Measurements from ENCODE around the gene DOCK2. TPM values are rescaled to one million over a fixed set of nuclear protein-coding genes. Genes with fewer than 3 reads are reported as not detected.

Gene DOCK2
- polyA plus RNA-seq, 3 donors: 57.5 to 178 (median 115) TPM

- Mint-ChIP-seq H3K9me3 (no peaks in the 10 kb centered on the region), H3K27me3 (ENCODE audit: low read depth in 3 of 3) (no peaks in the 10 kb centered on the region), H3K36me3 (peaks cover 70 to 82% of the 10 kb centered on the region in 2 donors), H3K4me3 (no peak overlapping the region), H3K4me1 (peaks cover 5% of the 10 kb centered on the region), H3K27ac (no peak overlapping the region)
- Histone ChIP-seq H4K20me1 (ENCODE audit: insufficient read depth, low read length) (peaks cover 98% of the 10 kb centered on the region), H3K9me3 (replicated peaks in 1 of 2; ENCODE audit: control insufficient read depth in 1 of 2, insufficient read depth in 1 of 2, low read length in 2 of 2) (no peaks in the 10 kb centered on the region), H3K9ac (ENCODE audit: insufficient read depth, low read length, poor library complexity, severe bottlenecking) (no peak overlapping the region), H3K4me3 (replicated peaks in 1 of 3; ENCODE audit: low read depth in 2 of 3, low read length in 3 of 3) (no peak overlapping the region), H3K4me1 (ENCODE audit: control insufficient read depth in 1 of 2, insufficient read depth in 2 of 2, low read length in 2 of 2) (no peaks in the 10 kb centered on the region), H3K4me2 (replicated peaks; ENCODE audit: extremely low read depth, low read length, poor library complexity, severe bottlenecking) (no peak overlapping the region), H3K79me2 (ENCODE audit: insufficient read depth, low read length) (no peaks in the 10 kb centered on the region), H2AFZ (ENCODE audit: insufficient read depth, low read depth, low read length, poor library complexity, severe bottlenecking) (no peak overlapping the region), H3K27ac (ENCODE audit: low read depth in 1 of 2, low read length in 2 of 2) (no peak overlapping the region), H3K27me3 (ENCODE audit: control insufficient read depth in 2 of 2, insufficient read depth in 2 of 2, low read length in 2 of 2) (no peaks in the 10 kb centered on the region), H3K36me3 (replicated peaks in 1 of 2; ENCODE audit: control insufficient read depth in 1 of 2, insufficient read depth in 2 of 2, low read length in 2 of 2) (peaks cover 42 to 93% of the 10 kb centered on the region in 2 donors)
- intact Hi-C loops (cut with micrococcal nuclease): no loop called here
- no CpG with 5 or more reads among the region's 2 CpGs for WGBS (ENCODE audit: insufficient coverage)
- no peak for TF ChIP-seq CTCF (IDR thresholded peaks at IDR 0.05)
- DNase-seq: no peak
Measured at GRCh38 chr5:169797577-169797976, 160.5 kb downstream of the DOCK2 start.

GRCh38 chr5:169798438-169798837, 161.4 kb downstream of the DOCK2 start:
- Histone ChIP-seq H3K9me3 (replicated peaks in 1 of 2; ENCODE audit: control insufficient read depth in 1 of 2, insufficient read depth in 1 of 2, low read length in 2 of 2) (no peaks in the 10 kb centered on the region), H3K4me3 (replicated peaks in 1 of 3; ENCODE audit: low read depth in 2 of 3, low read length in 3 of 3) (no peak overlapping the region), H3K4me2 (replicated peaks; ENCODE audit: extremely low read depth, low read length, poor library complexity, severe bottlenecking) (no peak overlapping the region), H3K27ac (ENCODE audit: low read depth in 1 of 2, low read length in 2 of 2) (peak overlapping the region in 1 of 2 donors; percentile 16), H3K27me3 (ENCODE audit: control insufficient read depth in 2 of 2, insufficient read depth in 2 of 2, low read length in 2 of 2) (no peaks in the 10 kb centered on the region), H3K36me3 (replicated peaks in 1 of 2; ENCODE audit: control insufficient read depth in 1 of 2, insufficient read depth in 2 of 2, low read length in 2 of 2) (peaks cover 40 to 89% of the 10 kb centered on the region in 2 donors), H3K9ac (ENCODE audit: insufficient read depth, low read length, poor library complexity, severe bottlenecking) (no peak overlapping the region), H3K79me2 (ENCODE audit: insufficient read depth, low read length) (peaks cover 5% of the 10 kb centered on the region), H4K20me1 (ENCODE audit: insufficient read depth, low read length) (peaks cover 97% of the 10 kb centered on the region), H3K4me1 (ENCODE audit: control insufficient read depth in 1 of 2, insufficient read depth in 2 of 2, low read length in 2 of 2) (peaks cover 6 to 7% of the 10 kb centered on the region in 2 donors), H2AFZ (ENCODE audit: insufficient read depth, low read depth, low read length, poor library complexity, severe bottlenecking) (no peak overlapping the region)
- H3K9me3 Mint-ChIP-seq: no peaks in the 10 kb centered on the region
- intact Hi-C loops (cut with micrococcal nuclease): no loop called here
- H3K36me3 Mint-ChIP-seq: peaks cover 65 to 79% of the 10 kb centered on the region in 2 donors
- no peak for TF ChIP-seq CTCF (IDR thresholded peaks at IDR 0.05)
- H3K4me3 Mint-ChIP-seq: no peak overlapping the region
- WGBS (ENCODE audit: insufficient coverage): no CpG with 5 or more reads among the region's 2 CpGs
- no peaks in the 10 kb centered on the region for H3K27me3 Mint-ChIP-seq (ENCODE audit: low read depth in 3 of 3)
- no peak overlapping the region for H3K27ac Mint-ChIP-seq
- DNase-seq: no peak
- H3K4me1 Mint-ChIP-seq: peaks cover 13% of the 10 kb centered on the region

Measured in CD14-positive monocyte (primary cell).